ENCODE data around the gene NEK7. TPM values are rescaled to one million over a fixed set of nuclear protein-coding genes. Genes with fewer than 3 reads are reported as not detected.

NEK7 gene
- total and polyA plus RNA-seq, 2 of the 8 experiments (the other 6 are each of a cell fraction or from before 2014, with no cell fraction given), result 5.1 to 10.0 TPM

DNA sequence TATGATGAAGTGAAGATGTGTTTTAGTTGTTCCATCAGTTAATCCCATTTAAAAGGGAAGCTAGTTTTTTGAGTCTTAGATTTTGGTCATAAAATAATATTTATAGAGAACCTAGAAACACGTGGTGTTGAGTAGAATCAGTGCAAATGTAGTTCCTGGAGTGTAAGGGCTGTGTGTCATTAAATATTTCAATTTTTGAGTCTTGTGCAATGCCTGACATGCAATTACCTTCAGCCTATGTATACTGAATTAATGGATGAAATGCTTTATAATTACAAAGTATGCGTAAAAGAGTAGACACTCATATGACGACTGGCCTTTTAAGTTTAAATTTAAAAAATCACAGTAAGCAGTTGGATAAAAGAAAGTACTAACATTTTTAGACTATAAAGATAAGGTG is 75.0 kb downstream of the NEK7 start:
- no peak overlapping the region for H3K27ac ChIP-seq (ENCODE audit: low read depth, low read length)
- no peak for TF ChIP-seq POLR2AphosphoS5 (IDR thresholded peaks at IDR 0.05; ENCODE audit: low read depth, low read length)
- TF ChIP-seq KDM5A (IDR thresholded peaks at IDR 0.05; ENCODE audit: low read length), result no peak
- no peak for TF ChIP-seq TEAD4 (IDR thresholded peaks at IDR 0.05; ENCODE audit: low read depth, low read length)
- TF ChIP-seq GTF2F1 (IDR thresholded peaks at IDR 0.05; ENCODE audit: borderline replicate concordance, low read depth, low read length), result no peak
- no peak for TF ChIP-seq KDM1A (IDR thresholded peaks at IDR 0.05; ENCODE audit: borderline replicate concordance, low read length)
- TF ChIP-seq SAP30 (IDR thresholded peaks at IDR 0.05; ENCODE audit: insufficient read depth, insufficient replicate concordance, low read length), result no peak
- no peak for TF ChIP-seq KDM4A (IDR thresholded peaks at IDR 0.05; ENCODE audit: low read depth, low read length, severe bottlenecking)
- no peak for TF ChIP-seq RBBP5 (IDR thresholded peaks at IDR 0.05; ENCODE audit: borderline replicate concordance, low read depth, low read length)
- TF ChIP-seq SP4 (IDR thresholded peaks at IDR 0.05; ENCODE audit: low read length), result no peak
- TF ChIP-seq HDAC6 (IDR thresholded peaks at IDR 0.05; ENCODE audit: low read depth, low read length), result no peak
- TF ChIP-seq NANOG (IDR thresholded peaks at IDR 0.05; ENCODE audit: insufficient read depth, low read depth, low read length, poor library complexity, severe bottlenecking), result no peak

More for the DNA sequence above, 75.0 kb downstream of the NEK7 start:
- CTCF ChIA-PET (ENCODE audit: partially characterized antibody), result interaction anchor here (0.7 to 1.8 kb wide), 3 partner anchors 11 to 74 kb away, joined by 3 to 4 read pairs (median 3); no protein-coding TSS in a partner anchor
- Histone ChIP-seq H3K79me2 (ENCODE audit: control insufficient read depth in 1 of 2, insufficient read depth in 2 of 2, low read length in 2 of 2) (peaks cover 0 to 2% of the 10 kb centered on the region in 2 experiments; a peak in 1 of 4 replicates), H3K56ac (replicated peaks; ENCODE audit: insufficient read length, low read depth, low read length) (no peak overlapping the region), H3K4me3 (ENCODE audit: extremely low read depth in 1 of 4, insufficient read depth in 2 of 4, low read depth in 3 of 4, low read length in 4 of 4) (no peak overlapping the region), H3K36me3 (ENCODE audit: control insufficient read depth in 2 of 4, insufficient read depth in 4 of 4, low read length in 3 of 4) (no peaks in the 10 kb centered on the region), H3K23me2 (ENCODE audit: low read depth, low read length) (no peaks in the 10 kb centered on the region), H3K9me3 (ENCODE audit: insufficient read depth in 2 of 2, low read depth in 1 of 2, low read length in 1 of 2) (peaks cover 0 to 4% of the 10 kb centered on the region in 2 experiments; a peak in 1 of 4 replicates), H2BK120ac (replicated peaks; ENCODE audit: low read depth, low read length) (no peak overlapping the region), H3K79me1 (ENCODE audit: low read depth, low read length) (no peaks in the 10 kb centered on the region), H4K5ac (ENCODE audit: insufficient read length, low read depth, low read length) (no peak overlapping the region), H3K23ac (ENCODE audit: insufficient read length) (no peak overlapping the region), H2AFZ (ENCODE audit: low read length) (no peak overlapping the region), H2BK5ac (ENCODE audit: low read depth, low read length) (no peak overlapping the region), H2BK15ac (ENCODE audit: low read length) (no peak overlapping the region), H3K4me1 (replicated peaks in 1 of 4; ENCODE audit: control insufficient read depth in 3 of 4, insufficient read depth in 4 of 4, low read length in 3 of 4) (peaks cover 2 to 9% (median 3%) of the 10 kb centered on the region in 4 experiments; a peak in 5 of 7 replicates), H2BK12ac (ENCODE audit: low read depth, low read length) (no peak overlapping the region), H3K9ac (replicated peaks in 1 of 4; ENCODE audit: extremely low read depth in 1 of 4, low read depth in 3 of 4, low read length in 3 of 4) (no peak overlapping the region), H3K27me3 (replicated peaks in 1 of 4; ENCODE audit: control insufficient read depth in 3 of 4, extremely low read depth in 1 of 4, insufficient read depth in 3 of 4, low read length in 3 of 4) (no peaks in the 10 kb centered on the region), H4K8ac (ENCODE audit: extremely low read depth, insufficient read depth, low read length) (no peak overlapping the region), H4K91ac (replicated peaks; ENCODE audit: insufficient read length, low read length) (no peak overlapping the region), H2BK20ac (ENCODE audit: low read length) (no peak overlapping the region), H3K18ac (ENCODE audit: extremely low read depth, low read length) (no peak overlapping the region), H3K14ac (ENCODE audit: insufficient read length) (no peak overlapping the region), H2AK5ac (ENCODE audit: low read depth, low read length) (no peak overlapping the region), H4K20me1 (replicated peaks in 1 of 2; ENCODE audit: control insufficient read depth in 1 of 2, insufficient read depth in 2 of 2, low read length in 2 of 2) (no peaks in the 10 kb centered on the region), H3K4ac (replicated peaks; ENCODE audit: insufficient read length, low read depth, low read length) (no peak overlapping the region), H3K4me2 (ENCODE audit: insufficient read depth in 1 of 2, low read depth in 2 of 2, low read length in 2 of 2) (no peak overlapping the region)
- POLR2A ChIA-PET (ENCODE audit: partially characterized antibody), result no interaction called here
- FAIRE-seq (no peak), DNase-seq (ENCODE audit: low read depth in 1 of 2, low spot score in 2 of 2) (no peak)
- 79% methylated on average over 3 of the region's 3 CpGs; no CpG with 5 or more reads in 1 of the 2 experiments for WGBS, 2 experiments (ENCODE audit: extremely low coverage in 1 of 2, insufficient coverage in 1 of 2, insufficient read length in 1 of 2, insufficient replicate concordance in 2 of 2, low coverage in 1 of 2, low lambda C conversion rate in 2 of 2, missing lambda C conversion rate in 1 of 2)

All from H1 (cell line).